IPS-18c (cell line): ENCODE measurements around the gene IRF7.

Source experiments
- H3K4me3 ChIP-seq: 2 replicates; pipeline ENCODE4 v1.7.0; 2013; ENCODE audit warnings: low read depth, mild to moderate bottlenecking, low read length, moderate library complexity; ENCODE audit not compliant: insufficient read depth
- H3K9me3 ChIP-seq: one replicate; pipeline ENCODE4 v1.6.1; 2013; ENCODE audit warnings: mild to moderate bottlenecking, low read length, moderate library complexity; ENCODE audit not compliant: control insufficient read depth, insufficient read depth

IRF7 gene

DNA sequence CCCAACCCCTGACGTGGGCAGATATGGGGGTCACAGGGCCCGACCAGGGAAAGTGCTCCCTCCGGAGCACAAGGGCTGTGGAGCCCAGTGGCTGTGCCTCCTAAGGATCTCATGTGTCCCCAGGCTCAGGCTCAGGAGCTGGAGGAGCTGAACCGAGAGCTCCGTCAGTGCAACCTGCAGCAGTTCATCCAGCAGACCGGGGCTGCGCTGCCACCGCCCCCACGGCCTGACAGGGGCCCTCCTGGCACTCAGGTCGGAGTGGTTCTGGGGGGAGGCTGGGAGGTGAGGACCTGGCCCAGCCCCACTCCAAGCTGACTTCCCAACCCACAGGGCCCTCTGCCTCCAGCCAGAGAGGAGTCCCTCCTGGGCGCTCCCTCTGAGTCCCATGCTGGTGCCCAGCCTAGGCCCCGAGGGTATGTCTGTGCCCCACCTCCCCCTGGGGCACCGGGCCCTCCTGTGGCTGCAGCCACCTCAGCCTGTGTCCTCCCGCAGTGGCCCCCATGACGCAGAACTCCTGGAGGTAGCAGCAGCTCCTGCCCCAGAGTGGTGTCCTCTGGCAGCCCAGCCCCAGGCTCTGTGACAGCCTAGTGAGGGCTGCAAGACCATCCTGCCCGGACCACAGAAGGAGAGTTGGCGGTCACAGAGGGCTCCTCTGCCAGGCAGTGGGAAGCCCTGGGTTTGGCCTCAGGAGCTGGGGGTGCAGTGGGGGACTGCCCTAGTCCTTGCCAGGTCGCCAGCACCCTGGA, 52.5 kb downstream of the IRF7 start:
- Histone ChIP-seq H3K9me3 (no peaks in the 10 kb centered on the region), H3K4me3 (no peak overlapping the region)
